Measurements from ENCODE around the gene RAET1L.
A peak's percentile ranks its signal among the peaks of the same experiment; 100 is the strongest.
"Not testable (repeated sequence)": the region's sequence is repeated elsewhere in the genome, so short reads cannot be mapped to it uniquely, and the experiment has no call there.

RAET1L gene

DNA sequence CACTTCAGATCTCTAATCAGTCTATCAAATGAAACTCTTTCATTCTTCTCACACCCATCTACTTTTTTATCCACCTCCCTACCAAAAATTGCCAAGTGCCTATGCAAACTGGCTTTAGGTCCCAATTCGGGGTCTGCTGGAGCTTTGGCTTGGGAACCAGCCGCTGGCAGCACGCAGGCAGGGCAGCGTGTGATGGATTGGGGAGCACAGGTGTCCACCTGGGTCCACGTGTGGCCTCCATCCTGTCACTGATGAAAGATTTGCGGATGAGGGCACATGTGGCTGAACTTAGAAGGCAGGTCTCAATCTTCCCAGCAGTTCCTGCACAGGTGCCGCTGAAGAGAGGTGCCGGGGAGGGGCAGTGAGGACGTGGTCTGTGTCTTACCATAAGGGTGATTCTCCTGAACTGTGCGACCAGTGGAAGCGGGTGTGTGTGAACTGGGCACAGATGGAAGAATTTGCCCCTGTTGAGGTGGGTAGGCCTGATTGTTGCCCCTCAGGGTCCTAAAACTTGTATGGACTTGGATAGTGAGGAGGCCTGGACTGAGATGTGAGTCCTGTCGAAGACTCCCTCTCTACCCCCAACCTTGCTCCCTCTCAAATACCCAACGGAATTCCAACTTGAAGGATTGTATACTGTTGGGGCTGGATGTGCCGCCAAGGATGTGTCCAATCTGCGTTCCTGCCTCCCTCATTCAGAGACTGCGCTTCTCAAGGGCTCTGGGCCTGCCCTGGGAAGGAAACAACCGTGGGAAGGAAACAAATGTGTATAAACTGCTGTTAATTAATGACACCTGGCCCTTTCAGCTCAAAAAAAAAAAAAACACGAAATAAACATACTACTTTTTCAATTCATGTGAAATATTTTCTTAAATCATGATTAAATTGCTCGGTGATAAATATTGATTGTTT lies 18.4 kb upstream of the RAET1L start:
- no peak for DNase-seq

DNA sequence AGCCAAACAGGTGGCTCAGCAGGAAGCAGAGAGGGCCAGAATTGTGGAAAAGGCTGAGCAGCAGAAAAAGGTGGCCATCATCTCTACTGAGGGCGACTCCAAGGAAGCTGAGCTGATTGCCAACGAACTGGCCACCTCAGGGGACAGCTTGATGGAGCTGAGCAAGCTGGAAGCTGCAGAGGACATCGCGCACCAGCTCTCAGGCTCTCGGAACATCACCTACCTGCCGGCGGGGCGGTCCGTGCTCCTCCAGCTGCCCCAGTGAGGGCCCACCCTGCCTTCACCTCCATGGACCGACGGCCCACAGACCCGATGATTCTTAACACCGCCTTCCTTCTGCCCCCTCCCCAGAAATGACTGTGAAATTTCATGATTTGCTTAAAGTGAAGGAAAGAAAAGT lies 17.8 kb upstream of the RAET1L start:
- no peak for DNase-seq

DNA sequence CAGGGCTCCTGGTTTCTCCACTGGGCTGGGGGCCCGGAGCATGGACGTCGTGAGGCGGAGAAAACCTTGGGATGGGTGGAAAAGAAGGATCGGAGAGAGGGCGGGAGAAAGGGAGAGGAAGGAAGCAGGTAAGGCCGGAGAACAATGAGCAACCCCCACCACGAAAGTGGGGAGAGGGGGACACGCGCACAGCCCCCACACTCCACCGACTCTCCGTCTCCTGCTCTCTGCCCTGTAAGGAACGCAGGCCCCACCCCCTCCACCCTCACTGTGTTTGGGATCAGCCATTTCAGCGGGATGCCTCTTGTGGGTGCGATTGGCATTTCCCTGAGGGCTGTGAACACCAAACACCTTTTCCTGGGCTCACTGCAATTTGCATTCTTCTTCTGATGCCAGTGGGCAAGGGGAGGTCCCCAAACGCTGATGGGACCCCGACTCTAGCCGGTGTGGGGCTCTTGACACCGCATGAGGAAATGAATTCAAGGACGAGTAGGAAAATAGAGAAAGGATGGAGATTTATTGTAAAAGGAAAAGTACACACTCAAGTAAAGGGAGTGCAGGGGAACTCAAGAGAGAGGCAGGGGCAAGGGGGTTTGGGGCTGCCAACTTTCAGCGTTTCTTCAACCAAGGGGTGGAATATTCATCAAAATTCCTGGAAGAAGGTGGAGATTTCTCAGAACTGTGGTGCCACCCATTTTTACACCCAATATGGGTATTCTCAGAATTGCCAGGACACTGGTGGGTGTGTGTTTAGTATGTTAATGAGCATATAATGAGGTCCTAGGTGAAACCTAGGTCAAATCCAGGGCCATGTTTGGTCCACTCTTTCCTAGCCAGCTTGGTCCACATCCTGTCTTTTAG lies 13.1 kb upstream of the RAET1L start:
- no peak for DNase-seq

DNA sequence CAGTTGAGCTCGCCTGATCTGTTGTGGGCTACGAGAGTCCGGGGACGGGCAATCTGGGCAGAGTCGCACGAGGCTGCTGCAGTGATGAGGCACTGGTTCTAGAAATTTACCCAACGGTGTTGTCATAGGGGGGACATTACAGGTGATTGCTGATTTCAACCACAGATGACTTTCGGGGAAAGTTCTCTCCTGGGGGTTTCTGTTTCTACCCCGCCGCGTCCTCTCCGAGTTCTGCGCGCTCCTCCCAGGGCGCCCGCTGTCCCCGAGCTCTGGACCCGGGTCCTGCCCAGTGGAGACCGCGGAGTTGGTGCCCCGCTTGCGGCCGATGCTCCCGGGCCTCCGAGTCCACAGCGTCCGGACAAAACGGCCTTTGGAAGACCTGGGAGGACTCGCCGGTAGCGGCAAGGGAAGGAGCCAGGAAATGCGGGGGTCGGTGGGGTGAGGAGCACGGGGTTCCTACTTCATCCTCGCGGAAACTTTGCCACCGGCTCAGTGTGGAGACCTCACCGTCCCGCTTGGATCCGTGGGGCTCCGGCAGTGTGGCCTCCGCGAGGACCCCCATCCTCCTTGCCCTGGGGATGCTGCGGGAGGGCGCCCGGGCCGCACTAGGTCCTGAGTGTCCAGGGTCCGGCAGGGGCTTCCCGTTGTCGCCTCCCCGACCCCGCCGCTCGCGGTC lies 12.3 kb upstream of the RAET1L start:
- DNase-seq = no peak

DNA sequence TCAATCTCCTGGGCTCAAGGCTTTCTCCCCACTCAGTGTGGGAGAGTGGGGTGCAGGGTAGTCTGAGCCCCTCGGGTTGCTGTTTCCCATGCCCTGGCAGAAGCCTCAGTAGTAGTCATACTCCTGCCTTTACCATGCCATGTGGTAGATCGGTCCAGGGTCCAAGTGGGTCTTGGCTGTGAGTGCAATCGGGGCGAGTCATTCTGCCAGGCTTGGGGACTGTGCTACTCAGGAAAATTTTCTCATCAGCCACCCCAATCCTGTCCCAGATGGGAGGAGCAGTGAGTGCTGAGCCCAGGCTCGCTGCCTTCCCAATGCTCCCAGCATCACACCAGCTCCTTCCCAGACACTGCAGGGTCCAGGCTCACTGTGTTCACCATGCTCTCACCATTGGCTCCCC lies 10.7 kb upstream of the RAET1L start:
- DNase-seq = no peak

DNA sequence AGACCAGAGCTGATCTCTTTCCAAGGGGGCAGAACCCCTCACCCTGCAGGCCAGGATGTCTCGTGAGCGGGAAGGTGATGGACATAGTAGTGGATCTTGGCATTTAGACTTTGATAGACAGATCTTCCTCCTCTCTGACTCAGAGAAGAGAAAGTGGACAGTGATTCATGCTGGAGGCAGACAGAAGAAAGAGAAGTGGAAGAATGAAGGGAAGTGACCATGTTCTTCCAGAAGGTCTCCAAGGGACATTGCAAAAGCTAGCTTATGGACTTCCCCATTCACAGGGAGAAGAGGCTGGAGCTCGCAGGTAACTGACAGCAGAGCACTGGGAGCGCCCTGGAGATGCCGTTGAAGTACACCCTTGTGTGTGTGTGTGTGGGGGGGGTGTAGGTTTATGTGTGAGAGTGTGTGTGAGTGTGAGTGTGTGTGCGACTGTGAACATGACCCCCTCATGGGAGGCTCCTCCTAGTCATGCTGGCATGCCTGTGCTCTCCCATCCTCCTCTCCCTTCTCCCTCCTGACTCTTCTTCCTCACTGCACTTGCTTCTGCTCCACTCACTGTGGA lies 8.0 kb upstream of the RAET1L start:
- DNase-seq = no peak

DNA sequence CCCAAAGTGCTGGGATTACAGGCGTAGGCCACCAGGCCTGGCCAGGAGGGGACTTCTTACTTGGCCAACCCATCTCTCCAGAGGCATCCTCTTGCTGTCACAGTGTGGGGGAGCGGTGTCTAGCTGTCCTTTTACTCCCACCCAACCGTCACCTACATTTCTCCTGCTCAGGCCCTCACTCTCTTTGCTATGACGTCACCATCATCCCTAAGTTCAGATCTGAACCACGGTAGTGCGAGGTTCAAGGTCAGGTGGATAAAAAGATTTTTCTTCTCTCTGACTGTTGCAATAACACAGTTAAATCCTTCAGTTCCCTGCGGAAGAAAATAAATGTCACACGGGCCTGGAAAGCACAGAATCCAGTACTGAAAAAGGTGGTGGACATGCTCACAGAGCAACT lies 7.3 kb upstream of the RAET1L start:
- DNase-seq = no peak

DNA sequence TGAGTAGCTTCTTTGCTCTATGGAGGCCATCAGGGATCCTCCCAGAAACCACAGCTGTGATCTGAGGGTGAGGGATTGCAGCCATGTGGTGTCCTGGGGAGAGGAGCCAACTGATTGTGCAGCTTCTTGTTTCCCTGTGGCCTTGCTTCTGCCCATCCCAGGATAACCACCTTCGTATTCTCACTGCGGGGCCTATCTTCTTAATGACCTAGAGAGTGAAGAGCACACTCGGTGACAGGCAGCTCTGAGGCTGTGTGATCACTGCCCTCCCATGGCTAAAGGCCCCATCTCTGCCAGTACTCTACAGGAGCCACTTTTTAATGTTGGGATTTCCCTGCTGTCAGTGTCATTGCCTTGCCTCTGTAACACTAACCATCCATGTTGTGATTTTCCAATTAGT lies 5.3 kb upstream of the RAET1L start:
- no peak for DNase-seq

DNA sequence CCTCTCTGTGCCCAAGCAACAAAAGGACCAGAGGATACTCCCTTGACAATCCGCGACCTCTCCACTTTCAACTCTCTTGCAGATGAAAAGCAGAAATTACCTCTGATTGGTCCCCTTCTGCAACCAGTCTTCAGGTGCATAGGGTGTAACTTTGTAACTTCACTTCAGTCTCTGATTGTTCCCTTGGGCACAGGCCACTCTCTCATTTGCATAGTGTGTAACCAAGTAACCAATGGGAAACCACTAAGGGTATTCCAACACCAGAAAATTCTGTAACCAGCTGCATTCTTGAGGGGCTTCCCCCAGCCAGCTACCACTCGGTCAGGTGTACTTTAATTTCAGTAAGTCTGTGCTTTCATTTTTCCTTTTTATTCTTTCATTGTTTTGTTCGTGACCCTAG lies 4.4 kb upstream of the RAET1L start:
- no peak for DNase-seq

DNA sequence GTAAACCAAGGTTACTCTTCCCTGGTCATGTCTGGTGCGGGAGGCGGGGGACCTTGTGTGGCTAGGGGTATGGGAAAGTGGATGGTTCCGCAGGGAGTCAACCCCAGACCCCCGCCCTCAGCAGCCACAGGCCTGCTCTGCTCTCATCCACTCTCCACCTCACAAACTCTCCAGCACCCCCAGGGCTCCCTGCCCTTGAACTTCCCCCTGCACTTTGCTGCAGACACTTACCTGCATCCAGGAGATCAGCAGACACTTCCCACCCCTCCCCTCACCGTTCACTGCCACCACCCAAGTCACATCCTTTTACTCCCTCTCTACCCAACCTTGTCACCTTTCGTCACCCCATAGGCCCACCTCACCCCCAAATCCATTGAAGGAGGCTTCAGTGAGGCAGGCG lies 3.9 kb upstream of the RAET1L start:
- DNase-seq = no peak

DNA sequence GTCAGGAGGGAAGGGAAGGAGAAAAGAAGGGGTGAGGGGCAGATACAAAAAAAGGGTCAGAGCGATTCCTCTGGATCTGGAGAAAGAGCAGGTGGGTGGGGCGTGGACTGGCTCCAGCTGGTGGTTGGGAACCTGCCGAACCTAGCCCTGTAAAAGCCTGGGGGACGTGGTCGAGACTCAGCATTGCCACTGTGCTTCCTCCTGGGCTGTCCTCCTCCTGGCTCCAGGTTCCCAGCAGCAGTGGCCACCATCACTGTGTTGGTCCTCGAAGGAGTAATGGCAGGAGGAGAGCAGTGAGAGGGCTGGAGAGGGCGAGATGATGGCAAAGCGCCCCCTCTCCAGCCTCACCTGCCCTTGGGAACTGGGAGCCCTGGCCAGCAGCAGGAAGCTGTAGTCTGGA lies 3.5 kb upstream of the RAET1L start:
- DNase-seq = no peak

DNA sequence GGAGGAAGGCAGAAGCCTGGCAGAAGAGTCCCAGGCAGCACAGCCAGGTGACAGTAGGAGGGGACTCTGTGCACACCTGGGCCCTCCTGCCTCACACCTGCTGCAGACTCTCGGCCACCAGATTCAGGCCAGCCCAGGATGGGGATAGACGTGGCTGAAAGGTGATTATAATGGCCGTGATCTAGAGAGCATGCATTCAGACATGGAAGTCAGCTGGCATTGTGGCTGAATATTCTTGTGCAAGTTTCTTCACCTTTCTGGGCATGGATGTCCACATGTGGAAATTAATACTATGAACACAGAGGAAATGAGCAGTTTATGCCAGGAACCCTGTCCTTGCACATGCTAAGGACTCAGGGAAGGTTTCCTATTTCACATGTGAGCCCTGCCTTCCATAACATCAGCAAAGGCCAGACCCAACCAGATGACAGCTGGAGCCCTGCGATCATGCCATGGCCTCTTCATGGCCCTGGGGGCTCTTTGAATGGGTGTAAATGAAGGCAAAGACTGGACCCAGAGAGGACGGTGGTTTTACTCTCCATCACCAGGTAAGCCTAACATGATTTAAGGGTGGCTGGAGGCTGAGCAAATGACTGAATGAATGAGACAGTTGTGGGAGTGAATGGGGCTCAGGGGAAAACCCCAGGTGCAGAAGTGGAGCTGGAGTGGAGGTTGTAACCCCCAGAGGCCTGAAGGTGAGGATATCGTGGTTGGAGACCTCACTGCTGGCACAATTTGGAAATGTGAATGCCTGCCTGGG lies 2.7 kb upstream of the RAET1L start:
- no peak for DNase-seq

DNA sequence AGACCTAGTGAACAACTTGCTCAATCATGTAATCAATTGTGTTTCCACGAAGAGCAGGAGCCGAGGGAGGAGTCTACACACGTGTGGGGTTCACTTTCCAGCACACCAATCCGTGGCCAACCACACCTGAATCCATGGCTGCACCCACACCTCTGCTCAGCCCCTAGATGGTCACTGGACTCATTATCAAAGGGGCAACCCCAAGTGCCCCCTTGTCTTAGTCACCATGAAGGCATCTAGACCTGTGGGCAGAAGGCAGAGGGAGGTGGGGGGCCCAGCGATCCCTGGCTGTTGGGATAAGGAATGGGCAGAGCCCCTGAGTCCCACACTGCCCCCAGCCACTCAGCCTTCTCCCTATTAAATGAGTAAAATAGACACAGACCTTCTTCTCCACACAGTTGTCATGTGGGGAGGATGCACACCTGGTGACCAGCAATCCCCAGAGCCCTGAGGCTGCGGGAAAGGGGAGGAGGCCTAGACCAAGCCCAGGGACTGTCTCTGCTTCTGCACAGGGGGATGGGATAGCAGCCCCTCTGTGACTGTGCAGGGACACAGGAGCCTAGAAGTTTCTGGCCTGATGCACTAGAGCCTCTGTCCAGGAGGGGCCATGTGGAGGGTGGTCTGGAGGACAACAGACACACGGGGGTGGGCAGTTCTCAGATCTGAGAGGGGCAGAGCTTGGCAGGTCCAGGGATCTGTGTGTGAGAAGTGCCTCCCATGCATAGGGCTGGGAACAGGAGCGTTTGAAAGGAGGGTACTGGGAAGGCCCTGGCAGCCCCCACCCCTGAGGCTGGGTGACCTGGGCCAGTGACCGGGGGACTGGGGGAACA lies 1.9 kb upstream of the RAET1L start:
- DNase-seq = no peak

DNA sequence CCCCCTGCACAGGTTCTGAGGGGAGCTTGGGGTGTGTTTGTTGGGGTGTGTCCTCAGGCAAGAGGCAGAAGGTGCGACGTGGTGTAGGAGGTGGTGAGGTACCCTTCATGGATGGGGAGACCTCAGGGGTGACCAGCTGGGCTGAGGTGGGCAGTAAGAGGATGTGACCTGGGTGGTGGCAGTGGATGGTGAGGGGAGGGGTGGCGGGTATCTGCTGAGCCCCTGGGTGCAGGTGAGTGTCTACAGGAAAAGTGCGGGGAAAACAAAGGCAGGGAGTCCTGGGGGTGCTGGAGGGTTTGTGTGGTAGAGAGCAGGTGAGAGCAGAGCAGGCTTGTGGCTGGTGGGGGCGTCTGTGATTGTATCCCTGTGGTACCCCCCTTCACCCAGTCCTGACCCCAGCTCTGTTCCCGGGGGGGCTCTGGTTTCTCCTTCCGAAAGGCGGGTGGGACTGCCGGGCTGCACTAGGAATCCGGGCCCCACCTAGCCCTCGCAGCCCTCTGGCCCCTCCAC lies 631 bp downstream of the RAET1L start:
- no peak for DNase-seq

DNA sequence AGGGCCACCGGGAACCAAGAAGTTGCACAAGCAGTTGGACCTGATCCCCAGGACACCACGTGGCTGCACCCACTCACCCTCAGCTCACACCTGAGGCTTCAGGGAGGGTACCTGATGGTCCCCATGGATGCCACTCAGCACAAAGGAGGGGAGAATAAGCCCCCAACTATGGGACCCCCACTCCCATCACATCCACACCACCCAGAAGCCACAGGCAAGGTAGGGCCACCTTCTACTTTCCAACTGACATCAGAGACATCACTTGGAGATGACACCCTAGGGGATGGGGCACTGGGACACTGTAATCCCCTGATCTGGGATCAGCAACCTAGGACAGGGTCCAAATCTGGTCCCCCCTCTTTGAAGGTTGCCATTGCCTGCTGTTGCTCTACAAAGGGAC lies 1.3 kb downstream of the RAET1L start:
- not testable (repeated sequence) for DNase-seq

DNA sequence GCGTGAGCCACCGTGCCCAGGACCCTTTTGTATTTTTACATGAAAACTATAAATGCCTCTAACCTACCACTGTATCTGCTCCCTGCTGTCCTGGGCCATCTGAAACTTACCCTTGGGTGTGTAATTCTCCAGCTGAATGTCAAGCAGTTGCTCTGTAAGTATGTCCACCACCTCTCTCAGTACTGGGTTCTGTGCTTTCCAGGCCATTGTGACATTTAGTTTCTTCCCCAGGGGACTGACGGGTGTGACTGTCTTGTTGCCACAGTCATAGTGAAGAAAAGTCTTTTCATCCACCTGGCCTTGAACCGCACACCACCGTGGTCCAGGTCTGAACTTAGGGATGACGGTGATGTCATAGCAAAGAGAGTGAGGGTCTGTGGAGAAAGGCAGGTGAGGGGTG lies 3.5 kb downstream of the RAET1L start:
- DNase-seq = not testable (repeated sequence)

DNA sequence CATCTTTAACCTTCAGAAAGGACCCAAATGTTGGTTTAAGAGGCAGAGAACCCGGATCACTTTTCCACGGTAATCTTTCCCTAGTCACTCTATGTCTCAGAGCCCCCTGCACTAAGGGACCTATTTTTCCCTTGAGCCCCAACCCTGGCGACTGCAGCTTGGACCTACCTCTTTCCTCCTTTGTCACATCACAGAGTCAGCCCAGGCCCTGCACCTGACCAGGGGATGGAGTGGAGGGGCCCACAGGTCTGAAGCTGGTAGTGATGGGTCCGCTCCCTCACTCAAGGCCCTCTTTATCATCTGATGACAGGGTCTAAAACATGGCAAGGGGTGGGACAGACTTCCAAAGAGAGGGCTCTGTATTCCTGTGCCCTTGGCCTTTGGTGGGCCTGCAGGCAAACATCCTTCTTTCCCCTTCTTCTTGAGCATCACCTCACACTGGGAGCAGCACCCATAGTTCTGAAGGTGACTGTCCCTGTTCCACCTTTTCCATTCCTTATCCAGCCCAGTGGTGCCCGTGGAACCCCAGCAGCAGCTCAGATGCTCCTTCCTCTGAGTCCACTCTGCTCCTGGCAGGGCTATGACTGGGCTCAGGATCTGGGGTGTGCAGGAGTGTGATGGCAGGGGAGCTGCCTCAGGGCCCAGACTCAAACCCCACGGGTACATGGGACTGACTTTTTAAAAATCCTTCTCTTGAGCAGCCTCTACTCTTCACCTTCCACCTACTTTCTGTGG lies 6.3 kb downstream of the RAET1L start:
- no peak for DNase-seq

DNA sequence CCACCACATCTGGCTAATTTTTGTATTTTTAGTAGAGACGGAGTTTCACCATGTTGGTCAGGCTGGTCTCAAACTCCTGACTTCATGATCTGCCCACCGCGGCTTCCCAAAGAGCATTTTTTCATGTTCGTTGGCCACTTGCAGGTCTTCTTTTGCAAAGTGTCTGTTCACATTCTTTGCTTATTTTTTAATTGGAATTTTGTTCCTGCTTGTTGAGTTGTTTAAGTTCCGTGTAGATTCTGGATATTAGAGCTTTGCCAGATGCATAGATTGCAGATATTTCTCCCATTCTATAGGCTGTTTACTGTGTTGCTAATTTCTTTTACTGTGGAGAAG lies 8.2 kb downstream of the RAET1L start:
- DNase-seq = not testable (repeated sequence)

DNA sequence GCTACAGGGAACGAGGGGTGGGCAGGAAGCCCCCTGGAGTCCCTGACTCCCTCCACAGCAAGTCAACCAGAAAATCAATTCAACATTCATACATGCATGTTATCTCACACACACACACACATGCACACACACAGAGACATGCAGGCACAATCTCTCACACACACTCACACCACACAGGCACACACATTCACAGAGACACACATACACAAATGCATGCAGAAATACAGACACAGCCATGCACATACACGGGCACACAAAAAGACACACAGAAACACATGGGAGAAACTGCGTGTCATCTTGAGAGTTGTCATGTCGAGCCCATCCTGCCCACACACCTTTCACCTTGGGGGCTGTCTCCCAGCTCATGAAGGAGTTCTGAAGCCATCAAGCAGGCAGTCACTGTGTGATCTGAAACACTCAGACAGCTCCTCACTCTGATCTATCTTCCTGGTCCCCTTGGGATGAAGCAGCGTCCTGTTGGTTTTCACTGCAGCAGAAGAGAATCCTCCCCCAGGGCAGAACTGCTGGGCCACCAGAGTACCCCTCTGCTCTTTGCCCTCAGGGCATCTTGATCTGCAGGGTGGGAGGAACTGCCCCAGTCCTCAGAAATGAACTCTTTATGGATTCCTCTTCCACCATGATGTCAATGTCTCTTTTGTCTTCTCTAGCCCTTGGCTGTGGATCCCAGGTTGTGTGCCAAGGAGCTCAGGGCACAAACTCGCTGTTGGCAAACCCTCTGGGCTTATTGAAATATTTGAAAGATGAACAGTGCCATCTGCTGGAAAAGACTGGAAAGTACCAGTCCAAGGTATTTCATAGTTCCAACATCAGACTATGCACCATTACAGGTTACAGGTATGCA lies 8.8 kb downstream of the RAET1L start:
- peak; percentile 43 for DNase-seq
